Esophagus (tissue), 2 donors: ENCODE data around the gene ATG5. TPM values are rescaled to one million over a fixed set of nuclear protein-coding genes. Genes with fewer than 3 reads are reported as not detected.

ENCODE experiments used
- polyA plus RNA-seq, 2 donors: library from polyadenylated mRNA; stranded (reverse); fragments of 200-250 nt; gene quantifications; one replicate each; pipeline ENCODE4 v1.2.3, GENCODE V29; 2013
- donor health status: healthy with polysubstance abuse.
- donor health status: Bipolar disorder and iron deficiency.

Gene ATG5
- polyA plus RNA-seq, 2 donors = 9.1 to 12.5 TPM

Other genes with a start within 250 kb of the ATG5 start
- 10 to 100 TPM; 29.7 to 37.6 TPM for gene PRDM1, start 239.4 kb downstream of the ATG5 start, polyA plus RNA-seq
- 10 to 100 TPM; 45.2 to 74.9 TPM for gene CRYBG1, start 35.0 kb upstream of the ATG5 start, polyA plus RNA-seq